ENCODE data around the gene LDAH. TPM values are rescaled to one million over a fixed set of nuclear protein-coding genes. Genes with fewer than 3 reads are reported as not detected.
A peak's percentile ranks its signal among the peaks of the same experiment; 100 is the strongest.
"Not testable (repeated sequence)": the region's sequence is repeated elsewhere in the genome, so short reads cannot be mapped to it uniquely, and the experiment has no call there.

The LDAH gene
- total and polyA plus RNA-seq, 4 donors: 5.0 to 30.8 (median 11.5) TPM

- peak; percentile 41 for ATAC-seq (ENCODE audit: insufficient read depth, low FRiP score)
- no peaks in the 10 kb centered on the region for H3K36me3 ChIP-seq (ENCODE audit: control insufficient read depth in 4 of 4, insufficient read depth in 4 of 4, low read length in 4 of 4)
- WGBS, 2 donors: 75 to 92% methylated on average over 4 of the region's 4 CpGs
- H3K9ac ChIP-seq (ENCODE audit: insufficient read depth in 1 of 2, low read length in 2 of 2): no peak overlapping the region
- no peaks in the 10 kb centered on the region for H3K9me3 ChIP-seq (ENCODE audit: control insufficient read depth in 4 of 4, insufficient read depth in 3 of 4, low read length in 3 of 4)
- DNase-seq: no peak
- no peak overlapping the region for H3K27ac ChIP-seq (ENCODE audit: low read depth in 1 of 2, low read length in 1 of 2)
- H3K4me1 ChIP-seq (ENCODE audit: control insufficient read depth in 5 of 5, insufficient read depth in 5 of 5, low read length in 5 of 5): no peaks in the 10 kb centered on the region
- no peak for TF ChIP-seq CTCF (IDR thresholded peaks at IDR 0.05; ENCODE audit: control extremely low read depth, extremely low read depth)
- H3K4me3 ChIP-seq: no peak overlapping the region
- H3K27me3 ChIP-seq (ENCODE audit: control insufficient read depth in 3 of 3, insufficient read depth in 3 of 3, low read length in 2 of 3): no peaks in the 10 kb centered on the region
Measured at GRCh38 chr2:20803226-20803682, 19.6 kb downstream of the LDAH start.

- Histone ChIP-seq H3K36me3 (ENCODE audit: control insufficient read depth in 4 of 4, insufficient read depth in 4 of 4, low read length in 4 of 4) (peaks cover 0 to 14% (median 4%) of the 10 kb centered on the region in 4 donors), H3K4me1 (ENCODE audit: control insufficient read depth in 5 of 5, insufficient read depth in 5 of 5, low read length in 5 of 5) (peaks cover 0 to 3% (median 0%) of the 10 kb centered on the region in 5 donors), H3K4me3 (no peak overlapping the region), H3K27ac (ENCODE audit: low read depth in 1 of 2, low read length in 1 of 2) (no peak overlapping the region), H3K27me3 (ENCODE audit: control insufficient read depth in 3 of 3, insufficient read depth in 3 of 3, low read length in 2 of 3) (no peaks in the 10 kb centered on the region), H3K9ac (ENCODE audit: insufficient read depth in 1 of 2, low read length in 2 of 2) (no peak overlapping the region), H3K9me3 (ENCODE audit: control insufficient read depth in 4 of 4, insufficient read depth in 3 of 4, low read length in 3 of 4) (peaks cover 0 to 4% (median 1%) of the 10 kb centered on the region in 4 donors)
- no peak for TF ChIP-seq CTCF (IDR thresholded peaks at IDR 0.05; ENCODE audit: control extremely low read depth, extremely low read depth)
- no peak for ATAC-seq (ENCODE audit: insufficient read depth, low FRiP score)
- 84 to 90% methylated on average over 3 of the region's 3 CpGs for WGBS, 2 donors
- DNase-seq: no peak
Measured at GRCh38 chr2:20797096-20797495, 25.8 kb downstream of the LDAH start.

GRCh38 chr2:20796374-20796791 is 26.5 kb downstream of the LDAH start:
- H3K4me1 ChIP-seq (ENCODE audit: control insufficient read depth in 5 of 5, insufficient read depth in 5 of 5, low read length in 5 of 5): peaks cover 0 to 3% (median 0%) of the 10 kb centered on the region in 5 donors
- no peak overlapping the region for H3K4me3 ChIP-seq
- no peak for DNase-seq
- peaks cover 0 to 14% (median 4%) of the 10 kb centered on the region in 4 donors for H3K36me3 ChIP-seq (ENCODE audit: control insufficient read depth in 4 of 4, insufficient read depth in 4 of 4, low read length in 4 of 4)
- H3K27me3 ChIP-seq (ENCODE audit: control insufficient read depth in 3 of 3, insufficient read depth in 3 of 3, low read length in 2 of 3): no peaks in the 10 kb centered on the region
- H3K9ac ChIP-seq (ENCODE audit: insufficient read depth in 1 of 2, low read length in 2 of 2): no peak overlapping the region
- WGBS, 2 donors: 59 to 62% methylated on average over 1 of the region's 1 CpG
- H3K9me3 ChIP-seq (ENCODE audit: control insufficient read depth in 4 of 4, insufficient read depth in 3 of 4, low read length in 3 of 4): peaks cover 0 to 4% (median 1%) of the 10 kb centered on the region in 4 donors
- TF ChIP-seq CTCF (IDR thresholded peaks at IDR 0.05; ENCODE audit: control extremely low read depth, extremely low read depth): no peak
- no peak for ATAC-seq (ENCODE audit: insufficient read depth, low FRiP score)
- no peak overlapping the region for H3K27ac ChIP-seq (ENCODE audit: low read depth in 1 of 2, low read length in 1 of 2)

GRCh38 chr2:20793944-20794343 is 29.0 kb downstream of the LDAH start:
- not testable (repeated sequence) for H3K4me3 ChIP-seq; H3K27ac ChIP-seq (ENCODE audit: low read depth in 1 of 2, low read length in 1 of 2); DNase-seq; H3K9ac ChIP-seq (ENCODE audit: insufficient read depth in 1 of 2, low read length in 2 of 2); H3K27me3 ChIP-seq (ENCODE audit: control insufficient read depth in 3 of 3, insufficient read depth in 3 of 3, low read length in 2 of 3); H3K4me1 ChIP-seq (ENCODE audit: control insufficient read depth in 5 of 5, insufficient read depth in 5 of 5, low read length in 5 of 5); ATAC-seq (ENCODE audit: insufficient read depth, low FRiP score); H3K9me3 ChIP-seq (ENCODE audit: control insufficient read depth in 4 of 4, insufficient read depth in 3 of 4, low read length in 3 of 4)
- WGBS, 2 donors: 96 to 98% methylated on average over 3 of the region's 3 CpGs
- H3K36me3 ChIP-seq (ENCODE audit: control insufficient read depth in 4 of 4, insufficient read depth in 4 of 4, low read length in 4 of 4): peaks cover 2 to 14% (median 10%) of the 10 kb centered on the region in 4 donors
